ENCODE data around the gene THBS1. TPM values are rescaled to one million over a fixed set of nuclear protein-coding genes. Genes with fewer than 3 reads are reported as not detected.

Gene THBS1
- total RNA-seq, 2 donors from 2014 or later, result 13.0 to 99.9 TPM

- ATAC-seq, result no peak
- H3K36me3 Mint-ChIP-seq (ENCODE audit: low read depth), result peaks cover 6% of the 10 kb centered on the region
These were observed 7.1 kb downstream of the THBS1 start for GRCh38 chr15:39587731-39588530.

DNA sequence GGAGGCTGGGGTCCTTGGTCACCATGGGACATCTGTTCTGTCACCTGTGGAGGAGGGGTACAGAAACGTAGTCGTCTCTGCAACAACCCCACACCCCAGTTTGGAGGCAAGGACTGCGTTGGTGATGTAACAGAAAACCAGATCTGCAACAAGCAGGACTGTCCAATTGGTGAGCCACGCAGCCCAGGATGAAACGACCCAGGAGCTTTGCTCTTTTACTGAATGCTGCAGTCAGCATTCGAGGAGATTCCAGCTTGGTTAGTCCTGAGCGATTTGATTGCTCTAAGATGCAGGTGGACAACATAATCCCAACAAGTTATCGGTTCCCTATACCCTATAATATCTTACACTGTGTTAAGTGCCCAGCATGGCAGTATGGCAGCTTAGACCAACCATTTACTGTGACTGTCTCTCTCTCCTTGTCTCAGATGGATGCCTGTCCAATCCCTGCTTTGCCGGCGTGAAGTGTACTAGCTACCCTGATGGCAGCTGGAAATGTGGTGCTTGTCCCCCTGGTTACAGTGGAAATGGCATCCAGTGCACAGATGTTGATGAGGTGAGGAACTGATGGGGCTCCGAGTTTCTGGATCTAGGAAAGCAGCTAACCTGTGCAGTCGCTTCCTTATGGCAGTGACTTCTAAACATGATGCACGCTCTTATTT, 7.8 kb downstream of the THBS1 start:
- no peak overlapping the region for H3K27ac Mint-ChIP-seq
- H3K36me3 Mint-ChIP-seq (ENCODE audit: low read depth), result peaks cover 6% of the 10 kb centered on the region
- H3K4me3 Mint-ChIP-seq, result no peak overlapping the region
- DNase-seq (no peak), ATAC-seq (no peak)
- H3K9me3 ChIP-seq (ENCODE audit: control insufficient read depth, low read length, poor library complexity, severe bottlenecking), result no peaks in the 10 kb centered on the region
- no peaks in the 10 kb centered on the region for H3K27me3 Mint-ChIP-seq
- H3K4me1 Mint-ChIP-seq, result peaks cover 14% of the 10 kb centered on the region

More at GRCh38 chr15:39587731-39588530, 7.1 kb downstream of the THBS1 start:
- Mint-ChIP-seq H3K27ac (no peak overlapping the region), H3K4me1 (peaks cover 16% of the 10 kb centered on the region), H3K27me3 (no peaks in the 10 kb centered on the region), H3K4me3 (no peak overlapping the region)
- H3K9me3 ChIP-seq (ENCODE audit: control insufficient read depth, low read length, poor library complexity, severe bottlenecking), result no peaks in the 10 kb centered on the region
- no peak for DNase-seq

GRCh38 chr15:39589193-39589814, 8.4 kb downstream of the THBS1 start:
- H3K9me3 ChIP-seq (ENCODE audit: control insufficient read depth, low read length, poor library complexity, severe bottlenecking), result no peaks in the 10 kb centered on the region
- Mint-ChIP-seq H3K27me3 (no peaks in the 10 kb centered on the region), H3K4me3 (no peak overlapping the region), H3K36me3 (ENCODE audit: low read depth) (peaks cover 6% of the 10 kb centered on the region), H3K4me1 (peaks cover 18% of the 10 kb centered on the region), H3K27ac (no peak overlapping the region)
- ATAC-seq (no peak), DNase-seq (no peak)

GRCh38 chr15:39589815-39590644, 9.2 kb downstream of the THBS1 start:
- Mint-ChIP-seq H3K36me3 (ENCODE audit: low read depth) (peaks cover 6% of the 10 kb centered on the region), H3K4me1 (peaks cover 16% of the 10 kb centered on the region), H3K27me3 (no peaks in the 10 kb centered on the region), H3K27ac (no peak overlapping the region), H3K4me3 (no peak overlapping the region)
- no peak for ATAC-seq
- no peak for DNase-seq
- no peaks in the 10 kb centered on the region for H3K9me3 ChIP-seq (ENCODE audit: control insufficient read depth, low read length, poor library complexity, severe bottlenecking)

GRCh38 chr15:39591141-39591895, 10.4 kb downstream of the THBS1 start:
- Mint-ChIP-seq H3K36me3 (ENCODE audit: low read depth) (peaks cover 4% of the 10 kb centered on the region), H3K4me1 (peaks cover 8% of the 10 kb centered on the region), H3K4me3 (no peak overlapping the region), H3K27me3 (no peaks in the 10 kb centered on the region), H3K27ac (no peak overlapping the region)
- DNase-seq (no peak), ATAC-seq (no peak)
- no peaks in the 10 kb centered on the region for H3K9me3 ChIP-seq (ENCODE audit: control insufficient read depth, low read length, poor library complexity, severe bottlenecking)

GRCh38 chr15:39591896-39592315, 11.0 kb downstream of the THBS1 start:
- Mint-ChIP-seq H3K4me1 (peaks cover 8% of the 10 kb centered on the region), H3K27ac (no peak overlapping the region), H3K36me3 (ENCODE audit: low read depth) (peaks cover 4% of the 10 kb centered on the region), H3K4me3 (no peak overlapping the region), H3K27me3 (no peaks in the 10 kb centered on the region)
- DNase-seq (no peak), ATAC-seq (no peak)
- H3K9me3 ChIP-seq (ENCODE audit: control insufficient read depth, low read length, poor library complexity, severe bottlenecking), result no peaks in the 10 kb centered on the region

- no peaks in the 10 kb centered on the region for H3K27me3 Mint-ChIP-seq
- ATAC-seq, result no peak
- H3K4me3 Mint-ChIP-seq, result no peak overlapping the region
- peaks cover 8% of the 10 kb centered on the region for H3K4me1 Mint-ChIP-seq
- no peak for DNase-seq
- no peaks in the 10 kb centered on the region for H3K9me3 ChIP-seq (ENCODE audit: control insufficient read depth, low read length, poor library complexity, severe bottlenecking)
- no peak overlapping the region for H3K27ac Mint-ChIP-seq
- peaks cover 4% of the 10 kb centered on the region for H3K36me3 Mint-ChIP-seq (ENCODE audit: low read depth)
These were observed 11.6 kb downstream of the THBS1 start for GRCh38 chr15:39592500-39592899.

DNA sequence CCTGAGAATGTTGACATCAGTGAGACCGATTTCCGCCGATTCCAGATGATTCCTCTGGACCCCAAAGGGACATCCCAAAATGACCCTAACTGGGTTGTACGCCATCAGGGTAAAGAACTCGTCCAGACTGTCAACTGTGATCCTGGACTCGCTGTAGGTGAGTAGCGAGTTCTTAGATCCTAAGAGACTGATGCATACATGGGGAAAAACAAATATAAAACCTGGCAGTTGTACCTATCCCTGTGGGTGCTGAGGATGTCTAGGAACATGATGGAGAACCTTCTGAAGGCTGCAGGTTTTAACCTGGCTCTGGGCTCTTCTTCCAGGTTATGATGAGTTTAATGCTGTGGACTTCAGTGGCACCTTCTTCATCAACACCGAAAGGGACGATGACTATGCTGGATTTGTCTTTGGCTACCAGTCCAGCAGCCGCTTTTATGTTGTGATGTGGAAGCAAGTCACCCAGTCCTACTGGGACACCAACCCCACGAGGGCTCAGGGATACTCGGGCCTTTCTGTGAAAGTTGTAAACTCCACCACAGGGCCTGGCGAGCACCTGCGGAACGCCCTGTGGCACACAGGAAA, 12.3 kb downstream of the THBS1 start:
- ATAC-seq, result no peak
- H3K4me3 Mint-ChIP-seq, result no peak overlapping the region
- DNase-seq, result no peak
- H3K4me1 Mint-ChIP-seq, result peaks cover 10% of the 10 kb centered on the region
- H3K27ac Mint-ChIP-seq, result no peak overlapping the region
- H3K36me3 Mint-ChIP-seq (ENCODE audit: low read depth), result peaks cover 6% of the 10 kb centered on the region
- H3K27me3 Mint-ChIP-seq, result no peaks in the 10 kb centered on the region
- no peaks in the 10 kb centered on the region for H3K9me3 ChIP-seq (ENCODE audit: control insufficient read depth, low read length, poor library complexity, severe bottlenecking)

GRCh38 chr15:39593656-39594445, 13.0 kb downstream of the THBS1 start:
- H3K4me1 Mint-ChIP-seq, result peaks cover 10% of the 10 kb centered on the region
- peaks cover 6% of the 10 kb centered on the region for H3K36me3 Mint-ChIP-seq (ENCODE audit: low read depth)
- DNase-seq (peak in 1 of 3 donors; percentile 19), ATAC-seq (peak; percentile 78)
- H3K27ac Mint-ChIP-seq, result peak overlapping the region; percentile 78
- peak overlapping the region; percentile 78 for H3K4me3 Mint-ChIP-seq
- H3K9me3 ChIP-seq (ENCODE audit: control insufficient read depth, low read length, poor library complexity, severe bottlenecking), result no peaks in the 10 kb centered on the region
- no peaks in the 10 kb centered on the region for H3K27me3 Mint-ChIP-seq

GRCh38 chr15:39594446-39595337, 13.8 kb downstream of the THBS1 start:
- DNase-seq, result no peak
- peaks cover 12% of the 10 kb centered on the region for H3K4me1 Mint-ChIP-seq
- H3K36me3 Mint-ChIP-seq (ENCODE audit: low read depth), result peaks cover 6% of the 10 kb centered on the region
- peak overlapping the region; percentile 78 for H3K27ac Mint-ChIP-seq
- H3K9me3 ChIP-seq (ENCODE audit: control insufficient read depth, low read length, poor library complexity, severe bottlenecking), result no peaks in the 10 kb centered on the region
- H3K27me3 Mint-ChIP-seq, result no peaks in the 10 kb centered on the region
- ATAC-seq, result no peak
- peak overlapping the region; percentile 78 for H3K4me3 Mint-ChIP-seq

All from T-helper 17 cell (primary cell).